K562 (cell line): ENCODE data around the gene CD274.

Experiments
- NR2F6 ChIP-seq: fragments of 450-650 bp; formaldehyde crosslinking; IDR thresholded peaks from 2 replicates; pipeline ENCODE4 v1.4.0; 2020; ENCODE audit warnings: mild to moderate bottlenecking
- TFAM ChIP-seq: fragments of 250-450 bp; sonication (Bioruptor Pico); conservative IDR thresholded peaks from 2 replicates; pipeline ENCODE4 v1.5.0; 2021; ENCODE audit warnings: mild to moderate bottlenecking, moderate library complexity
- ZNF140 ChIP-seq: fragments of 250-450 bp; sonication (Bioruptor Pico); IDR thresholded peaks from 2 replicates; pipeline ENCODE4 v1.8.0; 2021; ENCODE audit warnings: moderate library complexity, mild to moderate bottlenecking, inconsistent platforms

GRCh38 chr9:5518171-5518936 is 68.0 kb downstream of the CD274 start:
- TF ChIP-seq TFAM (CRISPR knock-in tag) (no peak), ZNF140 (CRISPR knock-in tag) (no peak), NR2F6 (CRISPR knock-in tag) (no peak)
